ENCODE measurements around the gene HDAC5. TPM values are rescaled to one million over a fixed set of nuclear protein-coding genes. Genes with fewer than 3 reads are reported as not detected.
A peak's percentile ranks its signal among the peaks of the same experiment; 100 is the strongest.

Gene HDAC5
- total and polyA plus RNA-seq, 2 of the 8 experiments (the other 6 are each of a cell fraction or from before 2014, with no cell fraction given): 48.5 to 54.4 TPM

- Histone ChIP-seq H3K56ac (replicated peaks; ENCODE audit: insufficient read length, low read depth, low read length) (no peak overlapping the region), H3K4me2 (ENCODE audit: insufficient read depth in 1 of 2, low read depth in 2 of 2, low read length in 2 of 2) (peak overlapping the region; percentile 81 to 93), H3K27me3 (replicated peaks in 1 of 4; ENCODE audit: control insufficient read depth in 3 of 4, extremely low read depth in 1 of 4, insufficient read depth in 3 of 4, low read length in 3 of 4) (no peaks in the 10 kb centered on the region), H2BK12ac (ENCODE audit: low read depth, low read length) (peak overlapping the region; percentile 27), H2BK15ac (ENCODE audit: low read length) (no peak overlapping the region; the same call in 1 of the 2 replicates), H3K79me1 (ENCODE audit: low read depth, low read length) (peaks cover 25% of the 10 kb centered on the region), H3K9ac (replicated peaks in 1 of 4; ENCODE audit: extremely low read depth in 1 of 4, low read depth in 3 of 4, low read length in 3 of 4) (peak overlapping the region in 3 of 4 experiments; percentile 65 to 84 (median 80); a peak in 2 of 7 replicates), H3K23ac (ENCODE audit: insufficient read length) (no peak overlapping the region), H3K18ac (ENCODE audit: extremely low read depth, low read length) (peak overlapping the region; percentile 5; the same call in 1 of the 2 replicates), H3K27ac (ENCODE audit: low read depth, low read length) (0 out of 2 replicates have a peak overlapping the region, but pooled peaks have one; percentile 81), H3K36me3 (ENCODE audit: control insufficient read depth in 2 of 4, insufficient read depth in 4 of 4, low read length in 3 of 4) (no peaks in the 10 kb centered on the region), H3K79me2 (ENCODE audit: control insufficient read depth in 1 of 2, insufficient read depth in 2 of 2, low read length in 2 of 2) (peaks cover 0 to 57% of the 10 kb centered on the region in 2 experiments; a peak in 2 of 4 replicates), H4K5ac (ENCODE audit: insufficient read length, low read depth, low read length) (no peak overlapping the region), H2BK120ac (replicated peaks; ENCODE audit: low read depth, low read length) (no peak overlapping the region), H4K20me1 (replicated peaks in 1 of 2; ENCODE audit: control insufficient read depth in 1 of 2, insufficient read depth in 2 of 2, low read length in 2 of 2) (peaks cover 3 to 11% of the 10 kb centered on the region in 2 experiments), H3K9me3 (ENCODE audit: insufficient read depth in 2 of 2, low read depth in 1 of 2, low read length in 1 of 2) (no peaks in the 10 kb centered on the region), H3K4me3 (ENCODE audit: extremely low read depth in 1 of 4, insufficient read depth in 2 of 4, low read depth in 3 of 4, low read length in 4 of 4) (peak overlapping the region; percentile 68 to 99 (median 86)), H2BK20ac (ENCODE audit: low read length) (no peak overlapping the region), H4K8ac (ENCODE audit: extremely low read depth, insufficient read depth, low read length) (no peak overlapping the region), H2AK5ac (ENCODE audit: low read depth, low read length) (no peak overlapping the region; the same call in 1 of the 2 replicates), H4K91ac (replicated peaks; ENCODE audit: insufficient read length, low read length) (peak overlapping the region; percentile 54), H3K4ac (replicated peaks; ENCODE audit: insufficient read length, low read depth, low read length) (no peak overlapping the region), H3K23me2 (ENCODE audit: low read depth, low read length) (peaks cover 7% of the 10 kb centered on the region; the same call in 1 of the 2 replicates), H2AFZ (ENCODE audit: low read length) (no peak overlapping the region), H3K14ac (ENCODE audit: insufficient read length) (no peak overlapping the region), H2BK5ac (ENCODE audit: low read depth, low read length) (peak overlapping the region; percentile 71; the same call in 1 of the 2 replicates), H3K4me1 (replicated peaks in 1 of 4; ENCODE audit: control insufficient read depth in 3 of 4, insufficient read depth in 4 of 4, low read length in 3 of 4) (peaks cover 17 to 31% (median 21%) of the 10 kb centered on the region in 4 experiments)
- ChIA-PET CTCF (ENCODE audit: partially characterized antibody) (interaction anchor here (1.2 to 20.6 kb wide), 7 partner anchors 18 to 213 kb away, joined by 3 to 638 read pairs (median 5); partner anchors contain the start of gene ASB16), POLR2A (ENCODE audit: partially characterized antibody) (interaction anchor here (0.8 to 3.1 kb wide), 15 partner anchors 10 to 231 kb away, joined by 3 to 24 read pairs (median 4); partner anchors contain the start of genes ASB16 and TMUB2)
- TF ChIP-seq ATF2 (IDR thresholded peaks at IDR 0.05; ENCODE audit: low read length) (no peak), SP2 (IDR thresholded peaks at IDR 0.05; ENCODE audit: low read length) (no peak), SUZ12 (IDR thresholded peaks at IDR 0.05; ENCODE audit: low read length) (no peak), YY1 (IDR thresholded peaks at IDR 0.05; ENCODE audit: low read depth, low read length) (no peak), CBX5 (IDR thresholded peaks at IDR 0.05; ENCODE audit: low read depth, low read length) (no peak)
- 50% methylated on average over 1 of the region's 1 CpG; no CpG with 5 or more reads in 1 of the 2 experiments for WGBS, 2 experiments (ENCODE audit: extremely low coverage in 1 of 2, insufficient coverage in 1 of 2, insufficient read length in 1 of 2, insufficient replicate concordance in 2 of 2, low coverage in 1 of 2, low lambda C conversion rate in 2 of 2, missing lambda C conversion rate in 1 of 2)
- FAIRE-seq (no peak), DNase-seq (ENCODE audit: low read depth in 1 of 2, low spot score in 2 of 2) (no peak)
These were observed 1.2 kb downstream of the HDAC5 start for GRCh38 chr17:44121997-44122815.

Measured in H1 (cell line).